Endothelial cell of umbilical vein (primary cell): ENCODE measurements around the gene UBXN2A. TPM values are rescaled to one million over a fixed set of nuclear protein-coding genes. Genes with fewer than 3 reads are reported as not detected.
A peak's percentile ranks its signal among the peaks of the same experiment; 100 is the strongest.

Source experiments
- BruUV-seq: library from RNA; stranded (reverse); fragments of 400-500 nt; replicated peaks from 2 replicates; lab custom pipeline; 2021; lab: Mats Ljungman, UMichigan
- CTCF ChIA-PET: fragments of 300-600, 350-600 bp; sonication (Branson Sonifier 250); formaldehyde crosslinking; loops from one replicate; lab custom pipeline; 2021; ENCODE audit warnings: antibody characterized with exemption, inconsistent platforms; lab: Charles Lee
- POLR2A ChIA-PET: fragments of 300-600, 350-600 bp; sonication (Branson Sonifier 250); formaldehyde crosslinking; loops from one replicate; lab custom pipeline; 2021; ENCODE audit warnings: antibody characterized with exemption, inconsistent platforms; lab: Charles Lee
- DNase-seq: peaks from one replicate; pipeline ENCODE4 v3.0.0-alpha.2; 2011; ENCODE audit warnings: low read depth, low spot score
- FAIRE-seq: peaks from 2 replicates; lab custom pipeline; 2011; peaks lifted over from hg19 to GRCh38; lab: Jason Lieb, UNC
- H2AFZ ChIP-seq: 2 replicates; pipeline ENCODE4 v1.6.0; 2012; ENCODE audit warnings: low read depth, low read length, control low read depth, inconsistent platforms
- H3K27ac ChIP-seq: 2 replicates; pipeline ENCODE4 v1.5.1; 2011; ENCODE audit warnings: low read depth, mild to moderate bottlenecking, control low read depth, low read length, moderate library complexity; ENCODE audit not compliant: insufficient read depth
- H3K27me3 ChIP-seq, 2 experiments: 2 replicates each; pipeline versions ENCODE4 v1.6.0 to v1.6.1; 2011; ENCODE audit warnings: low read length in 2 of 2, mixed read lengths in 1 of 2; ENCODE audit not compliant: control insufficient read depth in 2 of 2, insufficient read depth in 2 of 2
- H3K36me3 ChIP-seq, 2 experiments: 2 replicates in 1 of 2; 3 replicates in 1 of 2; pipeline ENCODE4 v1.5.1; 2011; ENCODE audit warnings: low read length in 2 of 2, mild to moderate bottlenecking in 1 of 2, moderate library complexity in 1 of 2; ENCODE audit not compliant: control insufficient read depth in 2 of 2, insufficient read depth in 2 of 2; ENCODE audit errors: extremely low read depth in 1 of 2
- H3K4me1 ChIP-seq: 3 replicates; pipeline ENCODE4 v1.5.1; 2011; ENCODE audit warnings: mild to moderate bottlenecking, low read length; ENCODE audit not compliant: control insufficient read depth, insufficient read depth; ENCODE audit errors: extremely low read depth
- H3K4me2 ChIP-seq: 2 replicates; pipeline ENCODE4 v1.6.1; 2011; ENCODE audit warnings: low read length, control low read depth, mixed read lengths; ENCODE audit not compliant: insufficient read depth
- H3K4me3 ChIP-seq, 3 experiments: fragments of 200-600 bp in 1 of 3; sonication (generic), shearing (Covaris generic) in 1 of 3; replicated peaks in 1 of 3; 2 replicates each; pipeline ENCODE4 v1.5.1; 2011 to 2016; ENCODE audit warnings: control low read depth in 3 of 3, low read length in 3 of 3, mild to moderate bottlenecking in 2 of 3, inconsistent platforms in 1 of 3, low read depth in 1 of 3, moderate library complexity in 1 of 3; ENCODE audit not compliant: insufficient read depth in 1 of 3
- H3K79me2 ChIP-seq: 2 replicates; pipeline ENCODE4 v1.6.0; 2012; ENCODE audit warnings: low read length, inconsistent platforms; ENCODE audit not compliant: control insufficient read depth, insufficient read depth
- H3K9ac ChIP-seq: replicated peaks from 2 replicates; pipeline ENCODE3; 2011; ENCODE audit warnings: low read length, control low read depth; ENCODE audit not compliant: insufficient read depth; ENCODE audit errors: extremely low read depth
- H3K9me1 ChIP-seq: replicated peaks from 3 replicates; pipeline ENCODE4 v1.6.0; 2011; ENCODE audit warnings: mild to moderate bottlenecking, low read length; ENCODE audit not compliant: control insufficient read depth, insufficient read depth; ENCODE audit errors: extremely low read depth
- H3K9me3 ChIP-seq: replicated peaks from 2 replicates; pipeline ENCODE4 v1.5.1; 2012; ENCODE audit warnings: low read length, inconsistent platforms; ENCODE audit not compliant: control insufficient read depth, insufficient read depth
- H4K20me1 ChIP-seq: replicated peaks from 2 replicates; pipeline ENCODE3; 2011; ENCODE audit warnings: mild to moderate bottlenecking, low read length; ENCODE audit not compliant: control insufficient read depth, insufficient read depth; ENCODE audit errors: extremely low read depth
- EZH2 ChIP-seq: IDR thresholded peaks from 2 replicates; pipeline ENCODE4 v1.6.1; 2012; ENCODE audit warnings: borderline replicate concordance, low read depth, mild to moderate bottlenecking, moderate library complexity, low read length, inconsistent platforms; ENCODE audit not compliant: severe bottlenecking
- FOS ChIP-seq: IDR thresholded peaks from 2 replicates; pipeline ENCODE4 v1.6.1; 2011; ENCODE audit warnings: mild to moderate bottlenecking, low read length, moderate library complexity, borderline replicate concordance; ENCODE audit not compliant: insufficient read depth
- GATA2 ChIP-seq: IDR thresholded peaks from 2 replicates; pipeline ENCODE4 v1.7.0; 2011; ENCODE audit warnings: low read depth, mild to moderate bottlenecking, moderate library complexity, mixed read lengths, low read length; ENCODE audit not compliant: insufficient read length, insufficient read depth
- JUN ChIP-seq: IDR thresholded peaks from 2 replicates; pipeline ENCODE4 v1.6.1; 2011; ENCODE audit warnings: borderline replicate concordance, low read depth; ENCODE audit not compliant: insufficient read length, insufficient read depth
- MAX ChIP-seq: IDR thresholded peaks from 2 replicates; pipeline ENCODE4 v1.6.1; 2011; ENCODE audit not compliant: insufficient read depth, insufficient read length
- MYC ChIP-seq: IDR thresholded peaks from one replicate; pipeline ENCODE4 v1.6.1; 2011; ENCODE audit warnings: mild to moderate bottlenecking, low read depth, low read length
- POLR2A ChIP-seq: IDR thresholded peaks from 2 replicates; pipeline ENCODE4 v1.6.1; 2012; ENCODE audit warnings: low read depth, mild to moderate bottlenecking, control low read depth, low read length
- POLR2AphosphoS5 ChIP-seq: IDR thresholded peaks from 2 replicates; pipeline ENCODE4 v1.6.1; 2012; ENCODE audit warnings: low read depth, mild to moderate bottlenecking, control low read depth, low read length, moderate library complexity; ENCODE audit not compliant: insufficient read depth
- dilution Hi-C: fragments of 300-500 bp; cut with MboI; formaldehyde crosslinking; loops from one replicate; pipeline ENCODE4 v1.15.0; 2019; ENCODE audit warnings: low sequenced_read_pairs; ENCODE audit not compliant: extremely low pct_ligation_motif_present
- intact Hi-C: fragments of 100-400 bp; cut with micrococcal nuclease; formaldehyde crosslinking; loops from one replicate; pipeline ENCODE4 v1.10.0; 2022
- polyA plus RNA-seq, 4 experiments: library from polyadenylated mRNA; depleted of rRNA in 3 of 4; stranded (reverse) in 3 of 4; unstranded in 1 of 4; fragments of >200 nt; gene quantifications; 2 replicates each; pipeline versions ENCODE4 v1.2.1 to v1.2.3, GENCODE V29; 2011 to 2012; ENCODE audit warnings: missing spikeins in 1 of 4
- total RNA-seq: library from RNA; stranded (reverse); gene quantifications from 2 replicates; pipeline ENCODE4 v1.2.3, GENCODE V29; 2021
- TF ChIP-seq, protein P1 (sequence below), 2 donors: IDR thresholded peaks; 1 replicate in 1 of 2; 2 replicates in 1 of 2; pipeline ENCODE4 v1.5.1; 2011; ENCODE audit warnings: low read length in 2 of 2, mild to moderate bottlenecking in 2 of 2, moderate library complexity in 2 of 2, control low read depth in 1 of 2, inconsistent platforms in 1 of 2, low read depth in 1 of 2; ENCODE audit not compliant: insufficient read depth in 1 of 2; ENCODE audit errors: extremely low read depth in 1 of 2

The UBXN2A gene
- total and polyA plus RNA-seq, 2 donors (not counting 3 experiments of a cell fraction or from before 2014, with no cell fraction given), result 3.6 to 19.0 TPM

DNA sequence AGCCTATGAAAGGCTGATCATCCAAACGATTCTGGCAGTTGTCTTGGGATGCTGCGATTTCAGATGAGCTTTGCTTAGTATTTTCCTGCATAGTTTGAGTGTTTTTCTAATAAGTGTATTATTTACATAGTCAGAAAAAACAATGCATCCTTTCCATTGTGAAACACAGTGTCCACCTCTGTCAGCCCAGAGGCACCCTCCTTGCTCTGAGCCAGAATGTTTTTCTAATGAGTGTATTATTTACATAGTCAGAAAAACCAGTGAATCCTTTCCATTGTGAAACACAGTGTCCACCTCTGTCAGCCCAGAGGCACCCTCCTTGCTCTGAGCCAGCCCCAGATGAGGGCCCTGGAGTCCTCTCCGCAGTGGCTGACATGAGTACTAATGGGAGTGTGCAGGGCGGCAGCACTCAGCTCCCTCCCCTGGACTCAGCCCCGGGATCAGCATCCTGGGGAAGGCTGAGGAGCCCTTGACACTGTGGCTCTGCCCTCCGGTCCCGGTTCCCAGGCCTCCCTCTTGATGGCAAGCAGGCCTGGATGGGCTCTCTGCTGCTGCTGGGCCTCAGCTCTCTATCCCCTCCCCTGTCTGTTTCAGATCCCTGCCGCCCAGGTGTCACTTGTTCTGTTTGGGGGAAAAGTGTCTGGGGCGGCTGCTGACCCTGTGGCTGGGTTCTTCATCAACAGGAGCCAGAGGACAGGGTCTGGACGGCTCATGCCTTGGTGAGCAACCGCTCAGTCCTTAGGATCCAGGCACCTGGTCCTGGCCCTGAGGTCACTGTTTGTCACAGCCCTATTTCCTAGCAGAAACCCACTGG is 75.5 kb downstream of the UBXN2A start:
- H3K4me1 ChIP-seq, result peaks cover 24% of the 10 kb centered on the region
- H3K9me1 ChIP-seq, result no peaks in the 10 kb centered on the region
- CTCF ChIA-PET, result interaction anchor here (1.1 to 1.9 kb wide), 3 partner anchors 26 to 191 kb away, joined by 3 to 7 read pairs (median 5); partner anchors contain the start of gene ATAD2B
- POLR2A ChIA-PET, result interaction anchor here (0.6 to 1.4 kb wide), 3 partner anchors 9 to 69 kb away, joined by 3 to 5 read pairs (median 3); partner anchors contain the start of gene TP53I3
- FAIRE-seq (peak; percentile 100), DNase-seq (peak; percentile 81)
- no peak for TF ChIP-seq MYC
- TF ChIP-seq GATA2, result no peak
- no peak for TF ChIP-seq EZH2
- TF ChIP-seq, protein P1, sequence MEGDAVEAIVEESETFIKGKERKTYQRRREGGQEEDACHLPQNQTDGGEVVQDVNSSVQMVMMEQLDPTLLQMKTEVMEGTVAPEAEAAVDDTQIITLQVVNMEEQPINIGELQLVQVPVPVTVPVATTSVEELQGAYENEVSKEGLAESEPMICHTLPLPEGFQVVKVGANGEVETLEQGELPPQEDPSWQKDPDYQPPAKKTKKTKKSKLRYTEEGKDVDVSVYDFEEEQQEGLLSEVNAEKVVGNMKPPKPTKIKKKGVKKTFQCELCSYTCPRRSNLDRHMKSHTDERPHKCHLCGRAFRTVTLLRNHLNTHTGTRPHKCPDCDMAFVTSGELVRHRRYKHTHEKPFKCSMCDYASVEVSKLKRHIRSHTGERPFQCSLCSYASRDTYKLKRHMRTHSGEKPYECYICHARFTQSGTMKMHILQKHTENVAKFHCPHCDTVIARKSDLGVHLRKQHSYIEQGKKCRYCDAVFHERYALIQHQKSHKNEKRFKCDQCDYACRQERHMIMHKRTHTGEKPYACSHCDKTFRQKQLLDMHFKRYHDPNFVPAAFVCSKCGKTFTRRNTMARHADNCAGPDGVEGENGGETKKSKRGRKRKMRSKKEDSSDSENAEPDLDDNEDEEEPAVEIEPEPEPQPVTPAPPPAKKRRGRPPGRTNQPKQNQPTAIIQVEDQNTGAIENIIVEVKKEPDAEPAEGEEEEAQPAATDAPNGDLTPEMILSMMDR (IDR thresholded peaks at IDR 0.05; ENCODE audit: extremely low read depth in 1 of 2, insufficient read depth in 1 of 2, low read depth in 1 of 2, low read length in 2 of 2), result no peak
- TF ChIP-seq POLR2AphosphoS5, result peak; percentile 48
- TF ChIP-seq FOS, result peak; percentile 78
- peak; percentile 16 for TF ChIP-seq POLR2A
- peak; percentile 76 for TF ChIP-seq JUN
- no peak for TF ChIP-seq MAX
- H3K4me3 ChIP-seq, result no peak overlapping the region
- no peaks in the 10 kb centered on the region for H3K79me2 ChIP-seq
- H3K4me2 ChIP-seq, result peak overlapping the region; percentile 31
- no peaks in the 10 kb centered on the region for H3K27me3 ChIP-seq
- H3K9ac ChIP-seq, result peak overlapping the region; percentile 15
- no TSS peak for BruUV-seq
- no peaks in the 10 kb centered on the region for H4K20me1 ChIP-seq
- H3K27ac ChIP-seq, result peak overlapping the region; percentile 94
- intact Hi-C loops, result loop anchor here (1.0 to 2.0 kb wide), 3 partner anchors 32 to 89 kb away; partner anchors contain the start of genes ATAD2B, SF3B6 and WDCP
- no peaks in the 10 kb centered on the region for H3K9me3 ChIP-seq
- dilution Hi-C loops, result no loop called here
- H2AFZ ChIP-seq, result peak overlapping the region; percentile 36
- no peaks in the 10 kb centered on the region for H3K36me3 ChIP-seq
